22Rv1 (cell line): ENCODE results near the gene ABLIM2.

ENCODE experiments used
- ZFX ChIP-seq: fragments of 450-650 bp; IDR thresholded peaks from 2 replicates; pipeline ENCODE4 v1.6.1; 2017; ENCODE audit warnings: antibody characterized with exemption, borderline replicate concordance
- TF ChIP-seq, protein P1 (sequence below): fragments of 450-650 bp; IDR thresholded peaks from 2 replicates; pipeline ENCODE4 v1.5.1; 2017; ENCODE audit warnings: mild to moderate bottlenecking

DNA sequence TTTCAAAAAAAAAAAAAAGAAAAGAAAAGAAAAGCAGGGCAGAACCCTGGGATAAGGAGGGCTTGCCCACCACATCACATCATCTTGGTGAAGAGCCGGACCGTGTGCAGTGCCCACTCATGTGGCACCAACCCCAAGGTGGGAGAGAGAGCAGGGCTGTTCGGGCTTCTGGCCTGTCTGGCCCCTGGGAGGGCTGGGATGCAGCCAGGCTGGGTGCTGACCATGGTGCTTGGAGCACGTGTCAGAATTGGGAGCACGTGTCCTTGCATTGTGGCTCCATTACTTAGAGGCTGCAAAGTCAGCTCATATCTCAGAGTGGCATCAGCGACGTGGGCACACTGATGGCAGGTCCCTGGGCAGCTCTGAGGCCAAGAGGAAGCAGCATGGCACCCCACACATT is 118.0 kb downstream of the ABLIM2 start:
- TF ChIP-seq, protein P1, sequence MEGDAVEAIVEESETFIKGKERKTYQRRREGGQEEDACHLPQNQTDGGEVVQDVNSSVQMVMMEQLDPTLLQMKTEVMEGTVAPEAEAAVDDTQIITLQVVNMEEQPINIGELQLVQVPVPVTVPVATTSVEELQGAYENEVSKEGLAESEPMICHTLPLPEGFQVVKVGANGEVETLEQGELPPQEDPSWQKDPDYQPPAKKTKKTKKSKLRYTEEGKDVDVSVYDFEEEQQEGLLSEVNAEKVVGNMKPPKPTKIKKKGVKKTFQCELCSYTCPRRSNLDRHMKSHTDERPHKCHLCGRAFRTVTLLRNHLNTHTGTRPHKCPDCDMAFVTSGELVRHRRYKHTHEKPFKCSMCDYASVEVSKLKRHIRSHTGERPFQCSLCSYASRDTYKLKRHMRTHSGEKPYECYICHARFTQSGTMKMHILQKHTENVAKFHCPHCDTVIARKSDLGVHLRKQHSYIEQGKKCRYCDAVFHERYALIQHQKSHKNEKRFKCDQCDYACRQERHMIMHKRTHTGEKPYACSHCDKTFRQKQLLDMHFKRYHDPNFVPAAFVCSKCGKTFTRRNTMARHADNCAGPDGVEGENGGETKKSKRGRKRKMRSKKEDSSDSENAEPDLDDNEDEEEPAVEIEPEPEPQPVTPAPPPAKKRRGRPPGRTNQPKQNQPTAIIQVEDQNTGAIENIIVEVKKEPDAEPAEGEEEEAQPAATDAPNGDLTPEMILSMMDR, result no peak
- TF ChIP-seq ZFX, result no peak
